ENCODE data around the gene PIK3AP1.
A peak's percentile ranks its signal among the peaks of the same experiment; 100 is the strongest.
"Not testable (repeated sequence)": the region's sequence is repeated elsewhere in the genome, so short reads cannot be mapped to it uniquely, and the experiment has no call there.

PIK3AP1 gene

GRCh38 chr10:96600337-96600736 is 120.0 kb downstream of the PIK3AP1 start:
- no peak for FAIRE-seq

- FAIRE-seq: no peak
Observed at GRCh38 chr10:96598846-96599245, 121.5 kb downstream of the PIK3AP1 start.

GRCh38 chr10:96596422-96597407 is 123.6 kb downstream of the PIK3AP1 start:
- no peak for FAIRE-seq

GRCh38 chr10:96595741-96596140 is 124.6 kb downstream of the PIK3AP1 start:
- FAIRE-seq: no peak

- no peak for FAIRE-seq
Observed at GRCh38 chr10:96591946-96592345, 128.4 kb downstream of the PIK3AP1 start.

- no peak for FAIRE-seq
Observed at GRCh38 chr10:96588616-96589419, 131.5 kb downstream of the PIK3AP1 start.

- peak; percentile 71 for FAIRE-seq
Observed at GRCh38 chr10:96588060-96588554, 132.2 kb downstream of the PIK3AP1 start.

- peak; percentile 38 for FAIRE-seq
Observed at GRCh38 chr10:96587264-96588059, 132.9 kb downstream of the PIK3AP1 start.

GRCh38 chr10:96586419-96587263 is 133.7 kb downstream of the PIK3AP1 start, which contains the start of gene TM9SF3:
Gene TM9SF3, minus strand, starts transcription at chr10:96587012. Its CDS starts 177 bp downstream, at chr10:96586835.
- no peak for FAIRE-seq

- FAIRE-seq: no peak
Observed at GRCh38 chr10:96585736-96586418, 134.4 kb downstream of the PIK3AP1 start.

GRCh38 chr10:96584474-96584873 is 135.8 kb downstream of the PIK3AP1 start:
- FAIRE-seq: no peak

- peak; percentile 71 for FAIRE-seq
Observed at GRCh38 chr10:96584035-96584434, 136.3 kb downstream of the PIK3AP1 start.

GRCh38 chr10:96579133-96579532 is 141.2 kb downstream of the PIK3AP1 start:
- no peak for FAIRE-seq

GRCh38 chr10:96578633-96579032 is 141.7 kb downstream of the PIK3AP1 start:
- no peak for FAIRE-seq

GRCh38 chr10:96578022-96578421 is 142.3 kb downstream of the PIK3AP1 start:
- FAIRE-seq: no peak

- FAIRE-seq: peak; percentile 79
Observed at GRCh38 chr10:96577069-96577468, 143.2 kb downstream of the PIK3AP1 start.

GRCh38 chr10:96576277-96576980 is 143.9 kb downstream of the PIK3AP1 start:
- FAIRE-seq: peak; percentile 27

GRCh38 chr10:96574564-96574963 is 145.8 kb downstream of the PIK3AP1 start:
- FAIRE-seq: not testable (repeated sequence)

GRCh38 chr10:96573036-96573435 is 147.3 kb downstream of the PIK3AP1 start:
- FAIRE-seq: peak; percentile 61
